GM18526 (cell line): ENCODE results near the gene SERGEF.

ENCODE experiments used
- POLR2A ChIP-seq: IDR thresholded peaks from 3 replicates; pipeline ENCODE4 v1.6.1; 2011; ENCODE audit not compliant: insufficient read length; ENCODE audit errors: extremely low read depth

SERGEF gene

DNA sequence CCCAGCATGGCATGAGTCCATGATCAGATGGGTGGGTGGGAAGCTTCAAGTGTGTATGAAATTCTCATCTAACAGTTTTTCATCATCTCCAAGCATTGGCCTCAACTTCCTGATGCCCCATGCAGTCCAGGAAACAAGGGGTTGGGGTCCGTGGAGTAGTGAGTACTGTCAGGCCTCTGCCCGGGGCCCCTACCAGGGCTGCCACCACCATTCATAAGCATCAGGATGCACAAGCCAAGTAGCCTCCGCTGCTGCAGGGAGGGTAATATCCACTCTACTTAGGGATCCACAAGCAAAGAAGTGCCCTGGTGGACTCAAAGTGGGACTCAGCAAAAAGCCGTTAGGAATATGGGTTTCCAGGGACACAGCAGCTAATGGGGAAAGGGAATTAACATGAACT, 229.0 kb downstream of the SERGEF start:
- TF ChIP-seq POLR2A, result no peak

DNA sequence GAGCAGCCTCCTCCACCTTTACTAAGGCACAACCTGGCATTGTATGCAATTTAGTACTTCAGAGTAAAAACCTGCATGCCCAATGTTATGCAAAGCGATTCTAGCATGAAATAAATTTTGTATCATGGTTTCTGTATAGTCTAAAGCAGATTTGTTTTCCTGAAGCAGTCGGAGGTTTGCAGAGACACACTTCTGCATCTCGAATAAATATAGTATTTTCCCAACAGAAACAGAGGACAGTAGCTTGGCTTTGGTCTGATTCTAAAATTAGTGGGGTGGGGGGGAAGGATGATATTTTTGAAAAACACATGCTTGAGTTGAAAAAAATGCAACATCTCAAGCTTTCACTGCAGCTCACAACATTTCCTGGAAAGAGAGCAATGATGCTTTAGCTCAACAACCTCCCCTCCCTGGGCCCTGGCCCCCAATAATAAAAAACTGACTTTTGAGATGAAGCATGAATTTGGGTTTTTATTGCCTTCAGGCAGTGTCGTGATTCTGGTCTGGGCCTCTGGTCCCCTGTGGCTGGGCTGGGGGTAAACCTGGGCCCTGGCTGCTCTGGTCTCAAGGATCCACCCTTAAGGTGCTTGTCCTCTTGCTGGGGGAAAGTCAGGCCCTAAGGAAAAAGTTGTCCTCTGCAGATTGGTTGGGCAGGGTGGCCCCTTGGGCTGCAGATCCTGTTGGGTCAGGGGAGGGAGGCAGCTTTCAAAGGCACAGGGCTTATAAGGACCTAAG, 230.1 kb downstream of the SERGEF start:
- TF ChIP-seq POLR2A, result no peak

DNA sequence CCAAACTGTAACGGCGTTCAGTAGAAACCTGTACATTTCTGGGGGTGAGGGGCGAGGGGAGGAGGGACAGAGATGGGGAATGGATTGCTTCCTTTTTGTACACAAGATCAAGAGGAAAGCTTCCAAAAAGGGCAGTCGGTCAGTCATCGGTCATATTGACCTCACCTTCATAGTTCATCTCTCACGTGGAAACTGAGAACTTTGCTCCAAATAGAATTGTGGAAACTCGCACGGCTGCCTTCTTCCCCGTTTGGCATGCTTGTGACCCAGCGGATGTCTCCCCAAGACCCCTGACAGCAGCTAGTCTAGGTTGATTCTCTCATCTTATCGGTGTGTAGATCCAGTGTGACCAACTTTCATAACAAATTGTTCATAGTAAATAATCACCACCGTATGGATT, 230.7 kb downstream of the SERGEF start:
- no peak for TF ChIP-seq POLR2A

DNA sequence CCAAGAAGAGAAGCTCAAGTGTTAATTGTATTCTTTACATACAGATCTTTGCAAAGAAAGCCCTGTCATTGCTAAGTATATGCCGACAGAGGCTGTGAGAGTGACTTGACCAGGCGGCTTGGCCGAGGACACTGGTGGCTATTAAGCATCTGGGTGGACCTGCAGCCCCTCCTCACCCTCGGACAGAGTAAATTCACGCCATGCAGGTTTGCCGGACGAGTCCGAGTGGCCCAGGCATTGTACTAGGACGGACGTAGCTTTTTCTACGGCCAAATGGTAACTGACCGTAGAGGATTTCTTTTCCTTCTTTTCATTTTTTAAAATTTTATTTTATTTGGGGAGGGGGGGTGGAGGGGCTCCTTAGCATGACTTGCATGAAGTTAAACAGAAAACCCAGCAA, 231.2 kb downstream of the SERGEF start:
- no peak for TF ChIP-seq POLR2A

DNA sequence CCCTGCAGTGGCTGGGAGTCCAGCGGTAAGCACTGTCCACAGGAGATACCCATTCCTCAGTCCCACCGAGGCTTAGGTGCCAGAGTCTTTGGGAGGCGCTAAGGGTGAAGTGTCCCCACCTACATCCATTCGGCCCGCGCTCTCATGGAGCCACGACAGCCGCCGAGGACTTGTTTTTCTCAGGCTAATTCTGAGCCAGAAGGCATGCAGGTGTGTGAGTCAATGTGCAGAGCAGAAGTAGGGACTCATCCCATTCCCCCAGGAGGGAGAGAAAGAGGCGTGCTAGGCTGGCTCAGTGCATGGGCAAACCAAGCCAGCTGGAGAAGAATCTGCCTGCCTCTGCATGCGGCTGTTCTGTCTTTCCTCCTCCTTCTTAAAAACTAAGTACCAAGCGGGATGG, 231.6 kb downstream of the SERGEF start:
- no peak for TF ChIP-seq POLR2A

DNA sequence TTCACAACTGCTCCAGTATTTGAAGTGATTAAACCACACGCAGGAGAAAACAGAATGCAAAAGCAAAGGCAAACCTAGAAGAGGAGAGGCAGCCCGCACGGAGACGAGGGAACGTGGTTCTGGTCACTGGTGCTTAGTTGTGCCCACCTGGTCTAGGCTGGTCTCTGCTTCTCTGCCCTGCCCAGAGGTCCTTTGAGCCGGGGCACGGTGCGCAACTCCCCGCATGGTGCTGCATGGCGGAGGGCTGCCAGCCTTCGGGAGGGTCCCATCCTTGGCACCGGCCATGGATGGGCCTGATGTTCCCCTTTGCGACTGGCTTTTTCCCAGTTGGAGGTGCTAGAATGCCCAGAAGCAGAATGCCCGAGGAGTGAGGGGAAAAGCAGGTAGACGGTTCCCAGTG, 232.2 kb downstream of the SERGEF start:
- no peak for TF ChIP-seq POLR2A

DNA sequence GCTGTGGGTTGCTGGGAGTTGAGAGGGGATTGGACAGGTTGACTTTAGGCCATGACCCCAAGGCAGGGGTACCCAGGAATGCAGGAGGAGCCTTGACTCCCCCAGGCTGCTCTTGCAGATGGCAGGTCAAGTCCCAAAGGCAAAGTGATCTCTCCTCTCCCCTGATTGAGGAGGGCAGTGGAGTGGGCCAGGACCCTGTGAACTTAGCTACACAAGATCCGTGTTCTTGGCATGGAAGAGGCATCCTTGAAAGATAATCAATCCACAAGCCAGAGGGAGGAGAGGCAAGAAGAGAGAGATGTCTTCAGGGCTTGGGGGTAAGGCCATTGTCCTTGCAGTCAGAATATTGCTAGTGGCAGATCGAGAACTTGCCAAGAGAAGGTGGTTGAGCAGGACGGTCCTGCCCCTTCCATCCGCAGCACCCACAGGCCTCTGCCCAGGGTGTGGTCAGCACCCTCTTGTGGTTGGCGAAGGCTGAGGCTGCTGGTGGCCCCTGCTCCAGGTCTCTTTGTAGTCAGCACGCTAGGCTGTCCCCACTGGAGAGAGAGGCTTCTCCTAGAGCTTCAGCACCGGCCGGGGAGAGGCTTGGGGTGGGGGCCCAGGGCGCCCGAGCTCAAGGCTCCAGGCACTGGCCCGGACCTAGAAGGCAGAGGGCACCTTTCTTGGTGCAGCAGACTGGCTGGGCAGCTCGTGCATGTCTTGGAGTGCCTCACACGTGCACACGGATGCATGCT, 232.8 kb downstream of the SERGEF start:
- TF ChIP-seq POLR2A, result no peak

DNA sequence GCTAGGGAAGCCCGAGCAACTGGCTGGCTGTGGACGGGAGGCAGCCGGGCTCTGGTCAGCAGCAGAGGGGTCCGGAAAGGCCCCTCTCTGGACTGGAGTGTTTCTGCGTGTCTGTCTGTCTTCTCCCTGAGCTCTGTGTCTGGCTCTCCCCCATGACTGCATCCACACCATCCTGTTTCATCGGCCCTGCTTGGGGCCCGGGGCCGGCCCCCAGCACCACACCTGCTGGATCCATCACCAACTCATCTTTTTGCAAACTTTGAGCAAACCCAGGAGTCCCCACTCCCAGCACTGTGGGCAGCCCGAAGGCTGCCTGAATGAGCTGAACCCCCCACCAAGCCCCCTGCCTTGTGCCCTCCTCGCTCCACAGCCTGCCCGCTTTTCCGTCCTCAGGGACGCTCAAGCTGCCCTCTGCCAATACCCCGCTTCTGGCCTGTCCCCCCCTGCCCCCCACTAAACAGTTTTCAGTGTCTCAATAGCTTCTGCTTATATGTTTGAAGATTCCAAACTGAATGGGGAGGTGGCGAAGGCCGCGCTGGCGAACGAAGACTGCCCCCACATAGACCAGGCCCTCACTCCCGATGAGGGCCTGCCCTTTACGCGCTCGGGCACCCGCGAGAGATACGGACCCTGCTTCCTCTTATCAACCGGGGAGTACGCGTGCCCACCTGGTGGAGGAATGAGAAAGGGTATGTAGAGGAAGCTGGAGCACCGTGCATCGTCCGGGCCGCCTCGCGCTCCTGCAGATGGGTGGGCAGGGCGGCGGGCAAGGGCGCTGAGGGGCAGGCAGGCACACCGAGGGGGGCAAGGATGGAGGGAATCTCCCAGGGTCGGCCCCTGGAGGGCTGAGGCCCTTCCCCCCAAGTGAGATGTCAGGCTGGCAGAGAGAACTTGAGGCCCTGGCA, 233.6 kb downstream of the SERGEF start:
- no peak for TF ChIP-seq POLR2A

DNA sequence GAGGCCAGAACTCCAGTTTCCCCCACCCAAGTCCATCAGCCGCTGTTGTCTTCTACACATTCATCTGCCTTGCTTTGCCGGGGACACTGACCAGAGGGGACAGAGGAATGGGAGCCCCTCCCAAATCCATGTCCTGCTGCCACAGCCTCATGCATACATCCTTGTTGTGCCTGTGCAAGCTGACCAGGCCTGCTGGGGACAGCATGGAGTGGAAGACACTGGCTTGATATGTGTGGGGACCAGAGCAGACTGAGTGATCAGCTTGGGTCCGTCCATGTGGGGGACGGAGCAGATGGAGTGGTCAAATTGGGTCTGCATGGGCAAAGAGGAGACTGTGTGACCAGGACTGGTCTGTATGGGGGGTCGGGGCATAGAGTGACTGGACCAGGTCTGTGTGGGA, 234.5 kb downstream of the SERGEF start:
- no peak for TF ChIP-seq POLR2A

DNA sequence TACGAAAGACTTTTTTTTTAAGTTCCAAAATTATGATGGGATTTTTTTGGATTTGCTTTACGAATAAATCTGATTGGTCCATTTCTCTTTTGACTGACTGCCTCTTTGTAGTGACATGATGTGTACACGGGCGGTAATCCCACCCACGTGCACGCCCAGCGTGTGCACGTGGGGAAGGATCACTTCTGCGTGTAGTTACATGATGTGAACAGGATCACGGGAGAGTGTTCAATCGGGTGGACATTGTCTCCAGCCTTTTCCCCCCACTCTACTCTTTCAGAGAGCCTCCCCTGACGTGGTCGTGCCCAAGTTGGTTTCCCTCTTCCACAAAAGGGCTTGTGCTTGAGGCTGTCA, 235.1 kb downstream of the SERGEF start:
- TF ChIP-seq POLR2A, result no peak

DNA sequence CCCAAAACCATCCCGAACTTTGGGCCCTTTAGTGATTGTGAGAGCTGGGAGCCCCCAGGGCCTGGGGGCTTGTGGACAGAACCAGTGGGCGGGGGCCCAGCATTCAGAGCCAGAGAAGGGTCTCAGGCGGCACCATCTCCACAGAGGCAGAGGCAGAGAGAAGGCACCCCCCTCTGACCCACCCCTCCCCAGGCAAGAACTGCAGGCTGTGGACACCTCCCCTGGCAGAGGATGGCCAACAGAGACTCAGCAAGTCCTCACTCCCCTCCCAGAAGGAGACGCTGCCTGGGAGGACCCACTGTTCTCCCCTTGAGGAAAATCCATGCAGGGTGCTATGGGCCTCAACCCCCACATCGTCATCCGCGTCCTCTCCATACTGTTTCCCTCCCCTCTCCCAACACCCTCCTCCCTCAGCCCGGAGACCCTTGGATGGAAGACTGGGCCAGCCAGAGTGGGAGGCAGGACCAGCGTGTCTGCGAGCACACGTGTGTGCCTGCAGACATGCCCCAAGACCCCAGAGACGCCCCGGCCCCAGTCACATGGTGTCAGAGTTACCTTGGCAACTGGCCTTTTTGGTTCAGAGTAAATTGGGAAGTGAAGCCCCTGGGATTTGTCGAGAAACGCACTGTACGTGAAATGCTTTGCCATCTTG, 235.6 kb downstream of the SERGEF start:
- TF ChIP-seq POLR2A, result no peak

DNA sequence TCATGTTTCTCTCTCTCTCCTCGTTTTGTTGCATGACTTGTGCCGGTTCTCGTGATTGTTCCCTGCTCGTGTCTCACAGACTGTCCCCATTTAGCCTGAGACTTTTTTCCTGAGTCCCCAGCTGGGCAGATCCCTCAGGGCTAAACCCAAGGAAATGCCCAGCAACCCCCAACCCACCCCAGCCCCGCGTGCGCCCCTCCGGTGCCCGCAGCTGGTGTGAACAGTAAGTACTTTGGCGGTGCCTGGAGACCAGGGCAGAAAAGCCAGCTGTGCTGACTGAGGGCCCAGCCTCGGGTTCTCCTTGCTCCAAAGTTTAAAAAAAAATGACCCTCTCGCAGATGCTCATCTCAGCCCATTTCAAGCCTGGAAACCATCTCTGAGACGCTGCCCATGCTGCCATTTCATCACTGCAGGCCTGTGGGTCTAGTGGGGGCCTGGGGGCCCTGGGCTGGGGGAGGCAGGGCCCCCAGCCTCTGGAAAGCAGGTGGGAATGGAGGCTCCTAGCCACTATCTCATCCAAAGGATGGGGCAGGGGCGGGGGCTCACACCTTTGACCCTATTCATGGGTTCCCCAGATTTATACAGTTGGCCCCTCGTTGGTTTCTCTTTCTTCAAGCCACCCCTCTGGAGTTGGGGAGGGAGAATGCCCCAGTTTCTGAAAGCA, 236.5 kb downstream of the SERGEF start:
- no peak for TF ChIP-seq POLR2A

DNA sequence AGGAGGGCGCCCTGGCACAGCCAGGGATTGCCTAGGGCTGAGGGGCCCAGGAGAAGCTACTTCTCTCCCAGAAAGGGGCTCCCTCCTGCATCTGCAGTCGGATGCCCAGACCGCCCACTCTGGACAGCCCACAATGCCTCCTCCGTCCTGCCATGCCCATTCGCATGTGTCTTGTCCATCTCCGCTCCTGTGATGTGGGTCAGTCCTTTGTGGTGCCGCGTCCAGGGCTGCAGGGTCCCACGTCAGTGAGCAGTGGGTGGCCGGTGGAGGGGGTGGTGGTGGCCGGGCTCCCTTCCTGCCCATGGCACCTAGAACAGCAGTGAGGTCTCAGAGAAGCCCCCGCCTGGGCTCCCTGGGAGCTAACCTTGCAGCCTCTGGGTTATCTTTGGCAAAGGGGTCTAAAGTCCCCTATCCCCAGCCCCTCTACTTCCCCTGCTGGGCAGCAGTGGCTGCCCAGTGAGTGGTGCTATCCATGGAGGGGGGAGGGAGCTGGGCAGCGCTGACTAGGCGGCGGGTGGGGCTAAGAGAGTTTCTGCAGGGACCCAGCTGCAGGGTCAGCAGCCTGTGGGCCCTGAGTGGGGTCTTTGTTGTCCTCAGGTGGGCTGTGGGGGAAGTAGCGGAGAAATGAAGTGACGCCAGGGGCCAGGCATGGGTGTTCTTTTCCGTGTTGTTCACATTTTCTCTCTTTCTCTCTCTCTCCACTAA, 237.2 kb downstream of the SERGEF start:
- TF ChIP-seq POLR2A, result no peak

DNA sequence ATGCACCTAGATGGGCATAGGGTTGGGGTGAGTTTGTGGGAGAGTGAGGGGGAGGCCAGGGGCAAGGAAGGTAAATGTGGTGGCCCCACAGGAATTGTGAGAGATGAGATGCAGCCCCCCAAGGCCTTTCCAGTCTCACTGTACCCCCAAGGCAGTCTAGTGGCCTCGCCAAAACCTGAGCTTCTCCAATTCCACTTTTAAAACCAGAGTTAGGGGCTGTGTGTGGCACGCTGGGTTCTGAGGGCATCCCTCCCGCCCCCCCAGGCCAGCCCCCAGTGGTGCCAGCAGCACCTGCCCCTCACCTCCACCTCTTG, 237.9 kb downstream of the SERGEF start:
- TF ChIP-seq POLR2A, result no peak
